ENCODE data around the gene NCKAP5.

The NCKAP5 gene

DNA sequence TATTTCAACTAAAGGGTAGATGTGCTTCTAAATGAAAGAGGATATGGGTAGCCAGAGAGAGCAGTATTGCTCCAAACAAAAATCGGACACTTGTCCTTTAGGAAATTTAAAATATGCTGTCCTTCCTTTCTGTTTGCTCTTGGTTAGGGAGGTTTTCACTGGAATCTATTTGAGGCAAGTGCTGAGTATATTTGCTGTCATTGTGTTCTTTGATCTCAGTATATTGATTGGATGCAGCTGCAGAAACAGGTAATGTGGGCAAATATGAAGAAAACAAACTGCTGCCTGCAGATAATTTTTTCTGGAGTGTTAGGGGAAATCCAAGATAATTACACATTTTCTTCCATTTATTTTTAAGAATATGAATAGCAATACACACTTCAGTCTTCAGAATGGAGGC is 410.2 kb downstream of the NCKAP5 start:
- ChIA-PET CTCF (no interaction called here), POLR2A (no interaction called here)
- TF ChIP-seq, protein P1, sequence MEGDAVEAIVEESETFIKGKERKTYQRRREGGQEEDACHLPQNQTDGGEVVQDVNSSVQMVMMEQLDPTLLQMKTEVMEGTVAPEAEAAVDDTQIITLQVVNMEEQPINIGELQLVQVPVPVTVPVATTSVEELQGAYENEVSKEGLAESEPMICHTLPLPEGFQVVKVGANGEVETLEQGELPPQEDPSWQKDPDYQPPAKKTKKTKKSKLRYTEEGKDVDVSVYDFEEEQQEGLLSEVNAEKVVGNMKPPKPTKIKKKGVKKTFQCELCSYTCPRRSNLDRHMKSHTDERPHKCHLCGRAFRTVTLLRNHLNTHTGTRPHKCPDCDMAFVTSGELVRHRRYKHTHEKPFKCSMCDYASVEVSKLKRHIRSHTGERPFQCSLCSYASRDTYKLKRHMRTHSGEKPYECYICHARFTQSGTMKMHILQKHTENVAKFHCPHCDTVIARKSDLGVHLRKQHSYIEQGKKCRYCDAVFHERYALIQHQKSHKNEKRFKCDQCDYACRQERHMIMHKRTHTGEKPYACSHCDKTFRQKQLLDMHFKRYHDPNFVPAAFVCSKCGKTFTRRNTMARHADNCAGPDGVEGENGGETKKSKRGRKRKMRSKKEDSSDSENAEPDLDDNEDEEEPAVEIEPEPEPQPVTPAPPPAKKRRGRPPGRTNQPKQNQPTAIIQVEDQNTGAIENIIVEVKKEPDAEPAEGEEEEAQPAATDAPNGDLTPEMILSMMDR (IDR thresholded peaks at IDR 0.05; ENCODE audit: control extremely low read depth, extremely low read depth, low read depth, missing control alignments): no peak
- no peak for DNase-seq (ENCODE audit: extremely low spot score)

DNA sequence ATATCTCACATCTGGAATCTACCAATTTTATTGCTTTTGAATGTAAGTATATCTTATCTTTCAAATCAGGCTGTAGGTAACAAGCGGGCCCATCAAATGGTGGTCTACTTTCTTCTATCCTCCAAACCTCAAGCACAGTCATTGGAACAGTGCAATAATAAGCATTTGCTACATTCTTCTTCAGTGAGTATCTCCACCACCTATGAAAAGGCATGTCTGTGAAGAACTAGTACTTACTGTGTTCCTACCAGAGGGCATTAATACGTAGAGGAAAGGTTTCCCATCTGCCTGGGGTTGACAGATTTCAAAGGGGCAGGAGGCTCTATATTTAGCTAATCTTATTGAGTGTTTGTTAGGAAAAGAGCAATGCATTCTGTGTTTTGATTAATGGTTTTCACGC is 411.1 kb downstream of the NCKAP5 start:
- TF ChIP-seq, protein P1 (IDR thresholded peaks at IDR 0.05; ENCODE audit: control extremely low read depth, extremely low read depth, low read depth, missing control alignments): no peak
- no peak for DNase-seq (ENCODE audit: extremely low spot score)
- CTCF ChIA-PET: no interaction called here
- POLR2A ChIA-PET: no interaction called here

DNA sequence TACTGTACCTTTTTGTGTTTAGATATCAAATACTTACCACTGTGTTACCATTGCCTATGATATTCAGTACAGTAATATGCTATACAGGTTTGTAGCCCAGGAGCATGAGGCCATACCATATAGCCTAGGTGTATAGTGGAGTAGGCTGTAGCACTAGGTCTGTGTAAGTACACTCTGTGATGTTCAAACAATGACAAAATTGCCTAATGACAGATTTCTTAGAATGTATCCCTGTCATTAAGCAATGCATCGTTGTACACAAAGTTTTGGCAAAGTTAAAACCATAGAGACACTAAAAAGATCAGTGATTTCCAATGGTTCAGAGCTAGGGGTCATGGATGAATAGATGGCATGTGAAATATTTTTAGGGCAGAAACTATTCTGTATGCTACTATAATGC is 415.5 kb downstream of the NCKAP5 start:
- TF ChIP-seq, protein P1 (IDR thresholded peaks at IDR 0.05; ENCODE audit: control extremely low read depth, extremely low read depth, low read depth, missing control alignments): no peak
- POLR2A ChIA-PET: no interaction called here
- CTCF ChIA-PET: no interaction called here
- DNase-seq (ENCODE audit: extremely low spot score): no peak

DNA sequence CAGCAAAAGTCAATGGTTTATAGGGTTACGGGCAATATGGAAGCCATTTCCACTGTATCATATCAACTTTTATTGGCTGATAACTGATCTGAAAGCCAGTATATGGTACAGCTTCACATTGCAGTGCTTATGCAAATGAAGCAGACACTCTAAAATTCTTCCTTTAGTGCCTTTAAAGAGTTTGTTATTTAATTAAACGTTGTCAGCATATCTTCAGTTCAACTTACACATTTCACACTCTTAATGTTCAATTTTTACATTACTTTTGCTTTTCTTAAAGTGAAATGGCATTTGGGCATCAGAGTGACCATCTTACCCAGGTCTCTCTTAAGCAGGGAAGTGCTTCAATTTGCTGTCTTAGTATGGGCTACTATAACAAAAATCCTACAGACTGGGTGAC is 420.1 kb downstream of the NCKAP5 start:
- no peak for DNase-seq (ENCODE audit: extremely low spot score)
- TF ChIP-seq, protein P1 (IDR thresholded peaks at IDR 0.05; ENCODE audit: control extremely low read depth, extremely low read depth, low read depth, missing control alignments): no peak
- POLR2A ChIA-PET: no interaction called here
- CTCF ChIA-PET: interaction anchor here (1.3 kb wide), 1 partner anchor 12 kb away, joined by 4 read pairs; no protein-coding TSS in a partner anchor

DNA sequence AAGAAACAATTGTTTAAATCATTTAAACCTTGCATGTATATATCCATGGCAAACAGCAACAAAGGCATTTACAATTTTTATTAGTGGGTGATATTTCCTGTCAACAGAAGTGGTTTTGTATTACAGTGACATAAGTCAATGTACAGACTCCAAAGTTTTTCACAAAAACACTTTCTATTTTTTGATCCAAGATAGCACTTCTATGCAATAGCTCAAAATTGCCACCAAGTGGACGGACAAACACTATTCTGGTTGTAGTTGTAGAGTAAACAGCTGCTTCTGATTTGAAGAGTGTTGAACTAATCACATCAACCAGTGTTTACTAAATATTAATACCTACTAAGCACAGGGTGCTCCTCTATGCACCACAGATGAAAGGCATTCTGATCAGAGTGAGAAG is 421.4 kb downstream of the NCKAP5 start:
- TF ChIP-seq, protein P1 (IDR thresholded peaks at IDR 0.05; ENCODE audit: control extremely low read depth, extremely low read depth, low read depth, missing control alignments): no peak
- DNase-seq (ENCODE audit: extremely low spot score): no peak
- ChIA-PET CTCF (interaction anchor here (1.1 to 1.3 kb wide), 2 partner anchors 8 to 24 kb away, joined by 3 to 4 read pairs; no protein-coding TSS in a partner anchor), POLR2A (interaction anchor here (0.6 kb wide), 1 partner anchor 19 kb away, joined by 3 read pairs; no protein-coding TSS in a partner anchor)

DNA sequence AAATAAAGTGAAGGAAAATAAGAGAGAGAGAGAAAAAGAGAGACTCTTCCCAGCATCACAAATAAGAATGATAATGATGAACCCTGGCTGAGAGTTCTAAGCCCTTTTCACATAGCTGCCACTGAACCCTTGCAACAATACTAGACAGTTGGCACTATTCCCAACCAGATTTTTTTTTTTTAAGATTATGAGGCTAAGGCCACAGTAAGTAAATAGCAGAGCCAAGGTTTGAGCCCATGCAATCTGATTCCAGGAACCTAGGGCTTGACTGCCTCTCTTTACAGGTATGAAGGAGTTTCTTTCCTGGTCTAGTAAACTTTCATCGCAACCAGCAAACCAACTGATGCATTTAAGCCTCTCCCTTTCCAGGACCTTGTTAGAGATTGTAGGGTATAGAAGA is 424.6 kb downstream of the NCKAP5 start:
- no peak for DNase-seq (ENCODE audit: extremely low spot score)
- POLR2A ChIA-PET: no interaction called here
- TF ChIP-seq, protein P1 (IDR thresholded peaks at IDR 0.05; ENCODE audit: control extremely low read depth, extremely low read depth, low read depth, missing control alignments): no peak
- CTCF ChIA-PET: no interaction called here

DNA sequence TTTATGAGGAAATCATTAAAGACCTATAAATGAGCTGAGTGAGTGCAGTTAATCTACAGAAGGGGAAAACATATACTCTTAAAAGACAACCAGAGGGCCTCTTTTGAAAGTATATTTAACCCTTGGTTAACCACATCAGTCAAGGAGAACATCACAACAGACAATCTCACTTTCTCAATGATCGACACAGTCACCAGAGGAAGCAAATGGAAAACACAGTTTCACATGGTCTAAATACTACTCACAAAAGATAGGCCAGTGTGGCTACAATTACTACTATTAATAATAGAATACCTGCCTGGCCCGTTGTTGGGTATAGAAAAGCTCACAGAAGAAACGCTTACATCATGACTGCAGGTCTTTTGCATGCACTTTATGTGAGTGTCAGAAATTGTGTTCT is 426.2 kb downstream of the NCKAP5 start:
- CTCF ChIA-PET: interaction anchor here (1.5 kb wide), 1 partner anchor 12 kb away, joined by 4 read pairs; no protein-coding TSS in a partner anchor
- POLR2A ChIA-PET: no interaction called here
- TF ChIP-seq, protein P1 (IDR thresholded peaks at IDR 0.05; ENCODE audit: control extremely low read depth, extremely low read depth, low read depth, missing control alignments): no peak
- no peak for DNase-seq (ENCODE audit: extremely low spot score)
